ENCODE measurements around the gene ZNF799.
A peak's percentile ranks its signal among the peaks of the same experiment; 100 is the strongest.
"Not testable (repeated sequence)": the region's sequence is repeated elsewhere in the genome, so short reads cannot be mapped to it uniquely, and the experiment has no call there.

Gene ZNF799

DNA sequence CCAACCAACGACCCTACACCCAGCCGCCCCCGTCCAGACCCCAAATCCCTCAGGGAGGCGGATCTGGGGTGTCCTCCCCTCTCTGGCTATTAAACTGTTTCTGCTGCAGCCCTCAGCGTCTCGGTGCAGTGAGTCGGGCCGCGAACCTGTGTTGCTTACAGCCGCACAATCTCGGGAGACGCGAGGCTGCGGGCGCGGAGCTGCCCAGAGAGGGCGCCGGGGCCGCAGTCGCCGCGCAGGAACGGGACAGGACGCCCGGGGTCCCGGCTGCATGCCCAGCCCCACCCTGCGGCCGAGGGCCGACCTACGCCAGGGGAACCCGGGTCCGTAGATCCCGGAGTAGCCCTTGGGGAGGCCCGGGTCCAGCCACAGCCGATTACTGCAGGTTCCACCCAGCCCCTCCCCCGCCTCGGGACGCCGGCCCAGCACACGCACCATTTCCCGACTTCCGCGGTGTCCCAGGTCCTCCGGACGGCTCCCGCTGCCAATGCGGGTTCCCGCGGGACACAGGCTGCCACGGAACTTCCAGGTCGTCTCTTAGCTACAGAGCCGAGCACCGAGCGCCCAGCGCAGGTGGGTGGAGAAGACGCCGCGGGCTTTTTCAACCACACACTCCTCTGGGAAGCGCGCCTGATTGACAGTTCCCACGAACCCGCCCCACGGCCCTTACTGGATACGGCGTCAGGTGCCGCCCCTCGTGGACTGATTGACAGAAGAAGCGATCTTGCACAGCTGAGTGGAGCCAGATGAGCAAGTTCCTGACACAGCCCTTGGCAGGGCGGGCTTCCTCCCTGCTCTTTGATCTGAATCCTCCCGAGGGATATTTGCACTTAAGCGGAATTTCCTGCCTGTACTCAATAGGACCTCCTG lies at the start of gene ZNF799:
Gene ZNF799, minus strand, starts transcription at position 639 of the 870 bp plus-strand sequence. Its CDS starts 201 bp downstream, at position 438.
- Mint-ChIP-seq H3K4me1 (no peaks in the 10 kb centered on the region), H3K4me3 (peak within 1 kb of the TSS; percentile 94 to 97 (median 96)), H3K9me3 (peaks cover 32% of the 10 kb centered on the region), H3K27ac (peak within 1 kb of the TSS; percentile 73 to 88 (median 86)), H3K36me3 (ENCODE audit: low read depth) (peaks cover 4% of the 10 kb centered on the region), H3K27me3 (ENCODE audit: low read depth) (peaks cover 6% of the 10 kb centered on the region)
- peak in 2 of 3 experiments; percentile 22 to 31 for TF ChIP-seq CTCF (IDR thresholded peaks at IDR 0.05; ENCODE audit: unreplicated experiment in 3 of 3)

DNA sequence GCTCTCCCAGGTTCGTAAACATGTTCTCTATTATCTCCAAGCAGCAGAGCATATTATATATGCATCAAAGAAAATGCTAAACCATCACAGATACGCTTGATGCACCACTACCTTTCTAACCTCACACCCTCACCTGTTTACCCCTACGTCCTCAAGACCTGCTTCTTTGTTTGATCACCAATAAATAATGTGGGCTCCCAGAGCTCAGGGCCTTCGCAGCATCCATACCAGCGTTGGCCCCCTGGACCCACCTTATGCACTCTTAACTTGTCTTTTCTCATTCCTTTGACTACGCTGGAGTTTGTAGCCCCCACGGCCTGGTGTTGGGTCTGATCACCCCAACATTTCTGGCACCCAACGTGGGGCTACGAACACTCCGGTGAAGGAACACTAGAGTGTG lies 49.8 kb upstream of the ZNF799 start:
- Mint-ChIP-seq H3K4me3 (no peak overlapping the region), H3K27ac (no peak overlapping the region), H3K27me3 (ENCODE audit: low read depth) (no peaks in the 10 kb centered on the region), H3K36me3 (ENCODE audit: low read depth) (peaks cover 47% of the 10 kb centered on the region), H3K4me1 (no peaks in the 10 kb centered on the region), H3K9me3 (peaks cover 71% of the 10 kb centered on the region)
- no peak for TF ChIP-seq CTCF (IDR thresholded peaks at IDR 0.05; ENCODE audit: unreplicated experiment in 3 of 3)

DNA sequence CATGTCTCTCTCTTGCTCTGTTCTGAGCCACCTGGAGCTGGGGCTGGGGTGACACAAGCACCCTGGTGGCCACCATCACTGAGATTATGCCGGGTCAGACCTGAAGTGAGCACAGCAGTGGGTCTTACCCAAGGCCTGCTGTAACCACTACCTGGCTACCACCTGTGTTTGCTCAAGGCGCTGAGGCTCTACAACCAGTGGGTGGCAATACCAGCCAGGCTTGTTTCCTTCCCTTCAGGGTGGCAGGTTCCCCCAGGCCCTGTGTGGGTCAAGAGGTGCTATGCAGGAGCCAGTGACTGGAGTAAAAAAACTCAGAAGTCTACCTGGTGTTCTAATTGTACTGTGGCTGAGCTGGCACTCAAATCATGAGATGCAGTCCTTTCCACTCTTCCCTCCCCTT lies 47.7 kb upstream of the ZNF799 start:
- peaks cover 48% of the 10 kb centered on the region for H3K36me3 Mint-ChIP-seq (ENCODE audit: low read depth)
- H3K27me3 Mint-ChIP-seq (ENCODE audit: low read depth) = no peaks in the 10 kb centered on the region

DNA sequence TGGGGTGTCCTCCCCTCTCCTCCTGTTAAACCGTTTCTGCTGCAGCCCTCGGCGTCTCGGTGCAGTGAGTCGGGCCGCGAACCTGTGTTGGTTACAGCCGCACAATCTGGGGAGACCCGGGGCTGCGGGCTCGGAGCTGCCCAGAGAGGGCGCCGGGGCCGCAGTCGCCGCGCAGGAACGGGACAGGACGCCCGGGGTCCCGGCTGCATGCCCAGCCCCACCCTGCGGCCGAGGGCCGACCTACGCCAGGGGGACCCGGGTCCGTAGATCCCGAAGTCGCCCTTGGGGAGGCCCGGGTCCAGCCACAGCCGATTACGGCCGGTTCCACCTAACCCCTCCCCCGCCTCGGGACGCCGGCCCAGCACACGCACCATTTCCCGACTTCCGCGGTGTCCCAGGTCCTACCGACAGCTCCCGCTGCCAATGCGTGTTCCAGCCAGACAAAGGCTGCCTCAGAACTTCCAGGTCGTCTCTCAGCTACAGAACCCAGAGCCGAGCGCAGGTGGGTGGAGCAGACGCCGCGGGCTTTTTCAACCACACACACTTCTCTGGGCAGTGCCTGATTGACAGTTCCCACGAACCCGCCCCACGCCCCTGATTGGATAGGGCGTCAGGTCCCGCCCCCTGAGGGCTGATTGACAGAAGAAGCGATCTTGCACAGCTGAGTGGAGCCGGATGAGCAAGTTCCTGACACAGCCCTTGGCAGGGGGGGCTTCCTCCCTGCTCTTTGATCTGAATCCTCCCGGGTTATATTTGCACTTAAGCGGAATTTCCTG lies 39.7 kb upstream of the ZNF799 start, which contains the start of gene ZNF443:
Gene ZNF443, minus strand, starts transcription at position 481 of the 776 bp plus-strand sequence. Its CDS starts 107 bp downstream, at position 374.
- Mint-ChIP-seq H3K9me3 (peaks cover 33% of the 10 kb centered on the region), H3K36me3 (ENCODE audit: low read depth) (peaks cover 32% of the 10 kb centered on the region), H3K27me3 (ENCODE audit: low read depth) (no peaks in the 10 kb centered on the region), H3K4me1 (peaks cover 5% of the 10 kb centered on the region), H3K4me3 (peak within 1 kb of the TSS; percentile 99 to 100 (median 100)), H3K27ac (peak within 1 kb of the TSS; percentile 83 to 98 (median 97))
- TF ChIP-seq CTCF (IDR thresholded peaks at IDR 0.05; ENCODE audit: unreplicated experiment in 3 of 3) = no peak

More for the DNA sequence above, 47.7 kb upstream of the ZNF799 start:
- peaks cover 71% of the 10 kb centered on the region for H3K9me3 Mint-ChIP-seq
- no peak overlapping the region for H3K27ac Mint-ChIP-seq
- no peak for TF ChIP-seq CTCF (IDR thresholded peaks at IDR 0.05; ENCODE audit: unreplicated experiment in 3 of 3)
- H3K4me1 Mint-ChIP-seq = no peaks in the 10 kb centered on the region
- H3K4me3 Mint-ChIP-seq = no peak overlapping the region

- H3K9me3 Mint-ChIP-seq = peaks cover 30% of the 10 kb centered on the region
- H3K27me3 Mint-ChIP-seq (ENCODE audit: low read depth); H3K4me1 Mint-ChIP-seq: not testable (repeated sequence)
Observed at GRCh38 chr19:12439686-12440540, 38.8 kb upstream of the ZNF799 start.

GRCh38 chr19:12430726-12431299 lies 29.7 kb upstream of the ZNF799 start:
- H3K4me3 Mint-ChIP-seq; H3K4me1 Mint-ChIP-seq; H3K27ac Mint-ChIP-seq; H3K27me3 Mint-ChIP-seq (ENCODE audit: low read depth): not testable (repeated sequence)
- H3K36me3 Mint-ChIP-seq (ENCODE audit: low read depth) = peaks cover 82% of the 10 kb centered on the region
- H3K9me3 Mint-ChIP-seq = peaks cover 44% of the 10 kb centered on the region

More at GRCh38 chr19:12439686-12440540, 38.8 kb upstream of the ZNF799 start:
- H3K4me3 Mint-ChIP-seq = peak overlapping the region; percentile 92 to 99 (median 93)
- H3K36me3 Mint-ChIP-seq (ENCODE audit: low read depth) = peaks cover 36% of the 10 kb centered on the region
- H3K27ac Mint-ChIP-seq = peak overlapping the region; percentile 83 to 97 (median 91)
